HepG2 (cell line): ENCODE data around the gene VWA7. TPM values are rescaled to one million over a fixed set of nuclear protein-coding genes. Genes with fewer than 3 reads are reported as not detected.
"Not testable (repeated sequence)": the region's sequence is repeated elsewhere in the genome, so short reads cannot be mapped to it uniquely, and the experiment has no call there.

Experiments used
- ATAC-seq: fragments of 200-7000 bp; cut with Tn5 transposase; 3 replicates; pipeline ENCODE4 v1.9.1; 2020; ENCODE audit warnings: mild to moderate bottlenecking, moderate library complexity
- BruUV-seq: library from RNA; stranded (reverse); fragments of 400-500 nt; replicated peaks from 2 replicates; lab custom pipeline; 2021; lab: Mats Ljungman, UMichigan
- CTCF ChIA-PET: fragments of 300-600 bp; formaldehyde crosslinking; extraction: SDS; loops from one replicate; lab custom pipeline; 2021; ENCODE audit warnings: low total read pairs, inconsistent platforms, low intra/inter-chr PET ratio; lab: Yijun Ruan, JAX
- POLR2A ChIA-PET: fragments of 350-600 bp; sonication (Branson Sonifier 250); formaldehyde crosslinking; loops from one replicate; lab custom pipeline; 2020; ENCODE audit warnings: antibody characterized with exemption, inconsistent platforms; lab: Yijun Ruan, JAX
- DNase-seq: peaks from one replicate; pipeline ENCODE4 v3.0.0-alpha.2; 2015; ENCODE audit warnings: low spot score
- FAIRE-seq: peaks from 3 replicates; lab custom pipeline; 2011; peaks lifted over from hg19 to GRCh38; lab: Jason Lieb, UNC
- H2AFZ ChIP-seq: one replicate; pipeline ENCODE4 v1.6.1; 2011; ENCODE audit warnings: low read length, inconsistent platforms
- H3K27ac ChIP-seq: fragments of 300-600 bp; 3 replicates; pipeline ENCODE4 v1.8.0; 2011; ENCODE audit warnings: mixed run types, mild to moderate bottlenecking, mixed read lengths, low read length, inconsistent platforms; ENCODE audit not compliant: insufficient read depth; ENCODE audit errors: extremely low read length
- H3K27me3 ChIP-seq, 2 experiments: fragments of 200-600 bp in 1 of 2; 2 replicates in 1 of 2; 3 replicates in 1 of 2; pipeline versions ENCODE4 v1.6.0 to v1.8.0; 2011; ENCODE audit warnings: low read length in 2 of 2, mild to moderate bottlenecking in 2 of 2, moderate library complexity in 2 of 2, inconsistent platforms in 1 of 2; ENCODE audit not compliant: insufficient read depth in 2 of 2, control insufficient read depth in 1 of 2
- H3K36me3 ChIP-seq, 2 experiments: fragments of 200-600 bp in 1 of 2; replicated peaks in 1 of 2; 2 replicates in 1 of 2; 3 replicates in 1 of 2; pipeline versions ENCODE4 v1.5.1 to v1.8.0; 2011; ENCODE audit warnings: low read length in 2 of 2, inconsistent platforms in 1 of 2; ENCODE audit not compliant: insufficient read depth in 2 of 2, control insufficient read depth in 1 of 2
- H3K4me1 ChIP-seq: 2 replicates; pipeline ENCODE4 v1.5.1; 2012; ENCODE audit warnings: low read length, inconsistent platforms; ENCODE audit not compliant: insufficient read depth
- H3K4me2 ChIP-seq: 2 replicates; pipeline ENCODE4 v1.6.0; 2011; ENCODE audit warnings: low read depth, low read length, inconsistent platforms
- H3K4me3 ChIP-seq, 3 experiments: fragments of 200-600 bp in 1 of 3; sonication (generic), shearing (Covaris generic) in 1 of 3; replicated peaks in 1 of 3; 2 replicates each; pipeline ENCODE4 v1.5.1; 2011 to 2016; ENCODE audit warnings: low read length in 3 of 3, inconsistent platforms in 2 of 3, low read depth in 2 of 3, mild to moderate bottlenecking in 2 of 3, control low read depth in 1 of 3, mixed read lengths in 1 of 3; ENCODE audit not compliant: insufficient read depth in 1 of 3
- H3K79me2 ChIP-seq: one replicate; pipeline ENCODE4 v1.6.1; 2011; ENCODE audit warnings: low read length, inconsistent platforms; ENCODE audit not compliant: insufficient read depth
- H3K9ac ChIP-seq: 2 replicates; pipeline ENCODE4 v1.6.0; 2011; ENCODE audit warnings: mild to moderate bottlenecking, low read depth, low read length, inconsistent platforms; ENCODE audit not compliant: insufficient read depth
- H3K9me3 ChIP-seq: 2 replicates; pipeline ENCODE4 v1.5.1; 2012; ENCODE audit warnings: mild to moderate bottlenecking, low read length
- H4K20me1 ChIP-seq: 2 replicates; pipeline ENCODE4 v1.6.0; 2011; ENCODE audit warnings: inconsistent platforms, mild to moderate bottlenecking, low read length, moderate library complexity; ENCODE audit not compliant: insufficient read depth
- ERF ChIP-seq: IDR thresholded peaks from 2 replicates; pipeline ENCODE4 v1.6.1; 2018; ENCODE audit warnings: missing biosample characterization, missing genetic modification reagents
- FOXK1 ChIP-seq: sonication (generic); formaldehyde crosslinking; IDR thresholded peaks from 2 replicates; pipeline ENCODE4 v1.4.0; 2020; ENCODE audit warnings: low read depth, missing genetic modification reagents, borderline replicate concordance
- HIVEP1 ChIP-seq: sonication (generic); formaldehyde crosslinking; IDR thresholded peaks from 2 replicates; pipeline ENCODE4 v1.4.0; 2020; ENCODE audit warnings: mild to moderate bottlenecking, missing genetic modification reagents
- HOXA3 ChIP-seq: sonication (generic); formaldehyde crosslinking; IDR thresholded peaks from 2 replicates; pipeline ENCODE4 v1.5.0; 2020; ENCODE audit warnings: missing genetic modification reagents
- NR2C2 ChIP-seq: sonication (generic); formaldehyde crosslinking; IDR thresholded peaks from 2 replicates; pipeline ENCODE4 v1.4.0; 2020; ENCODE audit warnings: missing genetic modification reagents, mild to moderate bottlenecking, moderate library complexity, borderline replicate concordance
- RAD21 ChIP-seq: fragments of 450-650 bp; formaldehyde crosslinking; IDR thresholded peaks from 2 replicates; pipeline ENCODE4 v1.5.0; 2020; ENCODE audit warnings: mild to moderate bottlenecking
- SAP130 ChIP-seq: IDR thresholded peaks from 2 replicates; pipeline ENCODE4 v1.6.1; 2016; ENCODE audit warnings: low read depth
- ZNF549 ChIP-seq: sonication (generic); formaldehyde crosslinking; IDR thresholded peaks from 2 replicates; pipeline ENCODE4 v1.5.0; 2020; ENCODE audit warnings: missing genetic modification reagents
- ZNF619 ChIP-seq: sonication (generic); formaldehyde crosslinking; IDR thresholded peaks from 2 replicates; pipeline ENCODE4 v1.4.0; 2020; ENCODE audit warnings: mild to moderate bottlenecking, missing genetic modification reagents
- ZNF644 ChIP-seq: IDR thresholded peaks from 2 replicates; pipeline ENCODE4 v1.6.1; 2016; ENCODE audit warnings: low read depth
- ZNF782 ChIP-seq: sonication (generic); formaldehyde crosslinking; IDR thresholded peaks from 2 replicates; pipeline ENCODE4 v1.4.0; 2020; ENCODE audit warnings: missing genetic modification reagents, mild to moderate bottlenecking, borderline replicate concordance
- WGBS: methylation state at CpG from one replicate; pipeline ENCODE4 v1.1.6; 2017; ENCODE audit warnings: low lambda C conversion rate; 5-methylcytosine and 5-hydroxymethylcytosine counted together
- in situ Hi-C: cut with HindIII; loops from 2 replicates; pipeline ENCODE4 v1.10.0; 2017; ENCODE audit warnings: low pct_unique_long_range_greater_than_20kb; ENCODE audit not compliant: extremely low pct_ligation_motif_present
- intact Hi-C: fragments of 100-400 bp; cut with micrococcal nuclease; formaldehyde crosslinking; loops from one replicate; pipeline ENCODE4 v1.10.0; 2022; ENCODE audit not compliant: unreplicated experiment
- polyA plus RNA-seq, 8 experiments: library from polyadenylated mRNA; depleted of rRNA in 3 of 8; stranded (reverse) in 7 of 8; unstranded in 1 of 8; fragments of >200 nt; fragmentation: Illumina TruSeq in 4 of 8; extraction: Trizol in 4 of 8; gene quantifications; 2 replicates each; pipeline versions ENCODE4 v1.2.1 to v1.2.3, GENCODE V29; 2011 to 2016; ENCODE audit warnings: low read depth in 4 of 8, missing spikeins in 1 of 8, mixed read lengths in 1 of 8; ENCODE audit not compliant: insufficient read depth in 1 of 8
- total RNA-seq, 5 experiments: library from RNA; depleted of rRNA; stranded (reverse); fragments of >200 nt; fragmentation: Illumina TruSeq; extraction: Trizol; gene quantifications; 2 replicates each; pipeline ENCODE4 v1.2.3, GENCODE V29; 2016; ENCODE audit warnings: low read depth in 1 of 5
- TF ChIP-seq, protein P1 (sequence below): sonication (generic); formaldehyde crosslinking; IDR thresholded peaks from 2 replicates; pipeline ENCODE4 v1.5.1; 2020; ENCODE audit warnings: mild to moderate bottlenecking, missing genetic modification reagents
- TF ChIP-seq, protein P2 (sequence below): sonication (generic); formaldehyde crosslinking; IDR thresholded peaks from 2 replicates; pipeline ENCODE4 v1.8.1; 2023; ENCODE audit warnings: mild to moderate bottlenecking, moderate library complexity, missing genetic modification reagents

The VWA7 gene
- total and polyA plus RNA-seq, 2 of the 13 experiments (the other 11 are each of a cell fraction or from before 2014, with no cell fraction given), result 0.86 to 3.3 TPM

DNA sequence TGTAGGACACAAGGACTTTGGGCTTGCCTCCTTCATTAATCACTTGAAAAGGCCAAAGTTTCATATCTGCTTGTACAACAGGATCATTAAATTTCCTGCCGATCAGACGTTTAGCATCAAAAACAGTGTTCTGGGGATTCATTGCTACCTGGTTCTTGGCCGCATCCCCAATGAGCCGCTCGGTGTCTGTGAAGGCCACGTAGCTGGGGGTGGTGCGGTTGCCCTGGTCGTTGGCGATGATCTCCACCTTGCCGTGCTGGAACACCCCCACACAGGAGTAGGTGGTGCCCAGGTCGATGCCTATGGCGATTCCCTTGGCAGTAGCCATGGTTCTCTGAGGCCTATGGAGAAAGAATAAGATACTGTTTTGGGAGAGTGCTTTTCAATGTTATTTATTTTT, 34.5 kb upstream of the VWA7 start:
- Histone ChIP-seq H3K4me1 (peaks cover 36% of the 10 kb centered on the region), H3K4me2 (no peak overlapping the region), H2AFZ (no peak overlapping the region), H4K20me1 (no peaks in the 10 kb centered on the region), H3K27ac (no peak overlapping the region), H3K9ac (no peak overlapping the region), H3K79me2 (no peaks in the 10 kb centered on the region), H3K36me3 (no peaks in the 10 kb centered on the region), H3K9me3 (no peaks in the 10 kb centered on the region), H3K27me3 (no peaks in the 10 kb centered on the region), H3K4me3 (no peak overlapping the region)
- FAIRE-seq, result no peak
- intact Hi-C loops, result no loop called here
- BruUV-seq, result no TSS peak
- DNase-seq, result no peak
- no peak for TF ChIP-seq ZNF549 (CRISPR knock-in tag)
- TF ChIP-seq ZNF619 (CRISPR knock-in tag), result no peak
- CTCF ChIA-PET, result no interaction called here
- WGBS, result 79% methylated on average over 12 of the region's 12 CpGs
- ATAC-seq, result no peak
- POLR2A ChIA-PET, result interaction anchor here (1.1 kb wide), 1 partner anchor 74 kb away, joined by 4 read pairs; no protein-coding TSS in a partner anchor
- in situ Hi-C loops, result no loop called here

DNA sequence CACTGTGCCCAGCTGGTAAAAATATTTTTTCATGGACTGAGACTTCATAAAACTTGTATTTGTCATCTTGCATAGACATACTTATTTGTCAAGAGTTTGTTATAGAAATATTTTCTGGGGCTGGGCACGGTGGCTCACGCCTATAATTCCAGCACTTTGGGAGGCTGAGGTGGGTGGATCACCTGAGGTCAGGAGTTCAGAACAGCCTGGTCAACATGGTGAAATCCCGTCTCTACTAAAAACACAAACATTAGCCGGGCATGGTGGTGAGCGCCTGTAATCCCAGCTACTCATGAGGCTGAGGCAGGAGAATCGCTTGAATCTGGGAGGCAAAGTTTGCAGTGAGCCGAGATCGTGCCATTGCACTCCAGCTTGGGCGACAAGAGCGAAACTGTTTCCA, 31.5 kb upstream of the VWA7 start:
- H3K9ac ChIP-seq, H2AFZ ChIP-seq, H3K27me3 ChIP-seq, H4K20me1 ChIP-seq, CTCF ChIA-PET, H3K9me3 ChIP-seq, H3K36me3 ChIP-seq, BruUV-seq, in situ Hi-C loops: not testable (repeated sequence)
- Histone ChIP-seq H3K27ac (peak overlapping the region; percentile 35), H3K4me2 (peak overlapping the region; percentile 62), H3K79me2 (peaks cover 11% of the 10 kb centered on the region), H3K4me3 (0 out of 6 replicates have a peak overlapping the region, but pooled peaks of 1 of the 3 experiments have one; percentile 17), H3K4me1 (peaks cover 43% of the 10 kb centered on the region)
- FAIRE-seq (peak; percentile 62), DNase-seq (peak; percentile 65), ATAC-seq (peak; percentile 13; the same call in 2 of the 3 replicates)
- intact Hi-C loops, result loop anchor here (5.0 kb wide), 1 partner anchor 71 kb away; the partner anchor contains the start of gene CLIC1
- POLR2A ChIA-PET, result interaction anchor here (1.0 to 5.9 kb wide), 13 partner anchors 12 to 153 kb away, joined by 3 to 107 read pairs (median 9); partner anchors contain the start of genes APOM, CLIC1, HSPA1B and MSH5
- WGBS, result 5% methylated on average over 10 of the region's 10 CpGs
- TF ChIP-seq HIVEP1 (CRISPR knock-in tag), result 0 out of 2 replicates have a peak, but pooled peaks have one; percentile 2
- TF ChIP-seq, protein P1, sequence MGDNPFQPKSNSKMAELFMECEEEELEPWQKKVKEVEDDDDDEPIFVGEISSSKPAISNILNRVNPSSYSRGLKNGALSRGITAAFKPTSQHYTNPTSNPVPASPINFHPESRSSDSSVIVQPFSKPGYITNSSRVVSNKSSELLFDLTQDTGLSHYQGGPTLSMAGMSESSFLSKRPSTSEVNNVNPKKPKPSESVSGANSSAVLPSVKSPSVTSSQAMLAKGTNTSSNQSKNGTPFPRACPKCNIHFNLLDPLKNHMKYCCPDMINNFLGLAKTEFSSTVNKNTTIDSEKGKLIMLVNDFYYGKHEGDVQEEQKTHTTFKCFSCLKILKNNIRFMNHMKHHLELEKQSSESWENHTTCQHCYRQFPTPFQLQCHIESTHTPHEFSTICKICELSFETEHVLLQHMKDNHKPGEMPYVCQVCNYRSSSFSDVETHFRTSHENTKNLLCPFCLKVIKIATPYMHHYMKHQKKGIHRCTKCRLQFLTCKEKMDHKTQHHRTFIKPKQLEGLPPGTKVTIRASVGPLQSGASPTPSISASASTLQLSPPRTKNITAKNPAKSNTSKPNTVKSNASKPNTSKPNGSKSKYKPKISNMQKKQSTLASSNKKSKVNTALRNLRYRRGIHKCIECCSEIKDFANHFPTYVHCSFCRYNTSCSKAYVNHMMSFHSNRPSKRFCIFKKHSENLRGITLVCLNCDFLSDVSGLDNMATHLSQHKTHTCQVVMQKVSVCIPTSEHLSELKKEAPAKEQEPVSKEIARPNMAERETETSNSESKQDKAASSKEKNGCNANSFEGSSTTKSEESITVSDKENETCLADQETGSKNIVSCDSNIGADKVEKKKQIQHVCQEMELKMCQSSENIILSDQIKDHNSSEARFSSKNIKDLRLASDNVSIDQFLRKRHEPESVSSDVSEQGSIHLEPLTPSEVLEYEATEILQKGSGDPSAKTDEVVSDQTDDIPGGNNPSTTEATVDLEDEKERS (CRISPR knock-in tag), result 0 out of 2 replicates have a peak, but pooled peaks have one; percentile 35
- peak; percentile 51; the same call in 1 of the 2 replicates for TF ChIP-seq FOXK1 (CRISPR knock-in tag)
- TF ChIP-seq ERF, result 0 out of 2 replicates have a peak, but pooled peaks have one; percentile 21
- TF ChIP-seq RAD21 (CRISPR knock-in tag), result 0 out of 2 replicates have a peak, but pooled peaks have one; percentile 34
- peak; percentile 55 for TF ChIP-seq HOXA3
- TF ChIP-seq ZNF782 (CRISPR knock-in tag), result peak; percentile 71; the same call in 1 of the 2 replicates
- TF ChIP-seq NR2C2 (CRISPR knock-in tag), result peak; percentile 54; the same call in 1 of the 2 replicates
- TF ChIP-seq, protein P2, sequence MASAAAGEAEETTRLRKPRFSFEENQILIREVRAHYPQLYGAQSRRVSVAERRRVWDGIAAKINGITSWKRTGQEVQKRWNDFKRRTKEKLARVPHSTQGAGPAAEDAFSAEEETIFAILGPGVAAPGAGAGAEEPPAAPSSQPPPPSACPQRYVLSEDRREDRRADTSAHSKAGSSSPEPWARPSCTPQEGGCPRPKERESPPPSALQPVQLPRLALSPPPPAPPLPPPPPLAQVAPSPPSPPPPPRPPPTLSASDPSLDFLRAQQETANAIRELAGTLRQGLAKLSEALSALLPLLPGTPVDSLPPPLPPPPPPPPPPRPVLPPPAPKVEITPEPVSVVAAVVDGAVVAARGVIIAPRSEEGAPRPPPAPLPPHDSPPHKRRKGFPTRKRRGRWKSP, result 0 out of 2 replicates have a peak, but pooled peaks have one; percentile 21
- peak; percentile 24; the same call in 1 of the 2 replicates for TF ChIP-seq ZNF644 (CRISPR knock-in tag)
- TF ChIP-seq SAP130 (CRISPR knock-in tag), result peak; percentile 77
